Smooth muscle cell of the pulmonary artery (primary cell): ENCODE measurements around the gene NXPE1. TPM values are rescaled to one million over a fixed set of nuclear protein-coding genes. Genes with fewer than 3 reads are reported as not detected.

Experiments used
- total RNA-seq: library from RNA; depleted of rRNA; stranded (reverse); fragments of >200 nt; gene quantifications from 2 replicates; pipeline ENCODE4 v1.2.3, GENCODE V29; 2014

The NXPE1 gene
- not detected in 2 replicates for total RNA-seq

DNA sequence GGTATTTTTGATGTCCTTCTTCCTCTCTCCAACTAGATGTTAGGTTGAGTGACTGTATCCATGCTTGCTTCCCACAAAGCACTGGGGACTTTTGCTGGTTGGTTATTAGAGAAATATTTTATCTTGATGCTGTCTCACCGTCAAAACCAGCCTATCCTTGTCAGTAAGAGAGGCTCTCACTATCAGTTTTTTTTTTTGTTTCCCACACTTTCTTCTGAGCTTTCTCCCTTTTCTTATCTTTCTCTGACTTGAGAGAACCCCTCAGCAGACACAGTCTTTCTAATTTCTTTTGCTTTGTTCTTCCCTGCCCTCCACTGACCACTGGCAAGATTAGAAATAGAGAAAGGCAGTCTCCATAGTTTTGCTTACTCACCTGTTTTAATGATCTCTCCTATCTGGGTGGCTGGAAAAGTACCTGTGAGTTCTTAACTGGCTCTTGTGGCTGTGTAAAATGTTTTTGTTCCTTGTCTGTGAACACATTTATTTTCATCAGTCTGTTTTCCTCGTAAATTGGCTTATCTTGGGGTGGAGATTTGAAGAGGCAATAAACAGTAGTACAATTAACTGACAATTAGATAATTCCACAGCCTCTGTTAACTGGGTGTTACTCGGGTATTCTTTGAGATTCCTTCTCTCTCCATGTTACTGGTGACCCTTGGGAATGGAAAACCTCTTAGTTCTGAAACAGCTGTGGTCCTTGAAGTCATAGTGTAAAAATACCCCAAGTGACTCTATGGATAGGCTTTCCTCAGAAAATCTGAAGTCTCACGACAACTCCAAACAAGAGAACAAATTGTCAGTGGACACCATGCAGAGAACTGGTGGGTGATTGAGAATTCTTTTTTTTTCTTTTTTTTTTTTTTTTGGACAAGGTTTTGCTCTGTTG, at the start of gene NXPE1:
Gene NXPE1, minus strand, starts transcription at position 457 of the 886 bp plus-strand sequence. CDS start 8,680 bp downstream, outside the sequence.

DNA sequence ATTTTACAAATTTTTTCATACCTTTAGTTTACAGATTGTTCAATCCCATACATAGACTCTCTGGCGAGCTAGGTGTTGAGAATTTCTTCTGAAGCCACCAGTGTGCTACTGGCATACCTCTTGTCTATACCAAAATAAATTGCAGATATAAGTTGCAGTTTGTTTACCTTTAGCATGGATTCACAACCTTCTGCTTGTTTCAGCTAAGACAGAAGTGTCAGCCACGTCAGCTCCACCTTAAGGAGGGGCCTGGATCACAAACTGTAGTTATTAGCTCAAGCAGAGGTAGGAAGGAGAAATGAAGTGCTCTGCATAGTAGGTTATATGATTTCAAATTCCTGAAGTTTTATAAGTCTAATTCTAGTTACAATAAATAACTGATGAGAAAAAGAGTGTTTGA, 35.9 kb upstream of the NXPE1 start, which contains the start of gene NXPE4:
Gene NXPE4, minus strand, starts transcription at position 216 of the 400 bp plus-strand sequence. CDS start 1,027 bp downstream, outside the sequence.

Other genes with a start within 250 kb of the NXPE1 start
- 2.6 and 3.1 TPM in 2 replicates for gene C11orf71, start 159.4 kb downstream of the NXPE1 start, total RNA-seq
- gene RBM7, start 159.2 kb downstream of the NXPE1 start, total RNA-seq = 55.0 and 68.6 TPM in 2 replicates
- 155 and 209 TPM in 2 replicates for gene REXO2, start 120.4 kb downstream of the NXPE1 start, total RNA-seq
- gene NXPE4, start 35.9 kb upstream of the NXPE1 start, total RNA-seq = not detected in 2 replicates
- gene NXPE2, start 118.6 kb upstream of the NXPE1 start, total RNA-seq = 0.07 TPM in 2 replicates